Ovary (tissue), 9 donors: ENCODE measurements around the gene CD177. TPM values are rescaled to one million over a fixed set of nuclear protein-coding genes. Genes with fewer than 3 reads are reported as not detected.
"Not testable (repeated sequence)": the region's sequence is repeated elsewhere in the genome, so short reads cannot be mapped to it uniquely, and the experiment has no call there.

Experiments
- DNase-seq, 5 donors: peaks; one replicate each; pipeline ENCODE4 v3.0.0-alpha.2; 2019 to 2020
- H3K27ac ChIP-seq, 2 donors: fragments of 200-600 bp; one replicate each; pipeline versions ENCODE4 v1.5.1 to v1.8.0; 2019 to 2022
- H3K27me3 ChIP-seq: fragments of 200-600 bp; one replicate; pipeline ENCODE4 v1.8.0; 2022
- H3K36me3 ChIP-seq: fragments of 200-600 bp; sonication (generic); one replicate; pipeline ENCODE4 v1.5.1; 2019
- H3K4me1 ChIP-seq: one replicate; pipeline ENCODE4 v1.8.1; 2013; ENCODE audit warnings: mild to moderate bottlenecking, moderate library complexity; ENCODE audit not compliant: insufficient read depth
- H3K4me3 ChIP-seq: fragments of 200-600 bp; sonication (generic); one replicate; pipeline ENCODE4 v1.5.1; 2017
- H3K9me3 ChIP-seq, 2 donors: fragments of 200-600 bp in 1 of 2; sonication (generic) in 1 of 2; one replicate each; pipeline versions ENCODE4 v1.5.1 to v1.8.1; 2013 to 2019; ENCODE audit warnings: mild to moderate bottlenecking in 1 of 2, moderate library complexity in 1 of 2
- EP300 ChIP-seq: sonication (generic); formaldehyde crosslinking; IDR thresholded peaks from one replicate; pipeline ENCODE4 v1.6.1; 2017; ENCODE audit warnings: antibody characterized with exemption
- POLR2A ChIP-seq: fragments of 450-650 bp; IDR thresholded peaks from one replicate; pipeline ENCODE4 v1.6.1; 2017; ENCODE audit warnings: antibody characterized with exemption, mild to moderate bottlenecking, moderate library complexity
- WGBS, 3 donors: extraction: QIAGEN DNeasy Blood & Tissue Kit in 1 of 3; methylation state at CpG; one replicate each; pipeline versions ENCODE4 v1.1.5 to v1.1.7; 2013 to 2017; 5-methylcytosine and 5-hydroxymethylcytosine counted together
- intact Hi-C, 4 donors: fragments of 100-400 bp; cut with DNase I; formaldehyde crosslinking; loops; one replicate each; pipeline versions ENCODE4 v1.11.0 to v1.15.1; 2022 to 2023
- polyA plus RNA-seq, 2 donors: library from polyadenylated mRNA; stranded (reverse); fragments of 200-250 nt in 1 of 2; fragments of 350-450 nt in 1 of 2; fragmentation: Illumina TruSeq in 1 of 2; extraction: RNeasy Lipid Tissue Mini Kit (QIAGEN cat#74804) in 1 of 2; gene quantifications; one replicate each; pipeline ENCODE4 v1.2.3, GENCODE V29; 2013 to 2014
- total RNA-seq, 7 donors: library from RNA; depleted of rRNA in 2 of 7; stranded (reverse); fragments of >200 nt in 2 of 7; fragmentation: NEBNext Ultra II Directional in 3 of 7; extraction: Animal tissue kit (Norgen Biotek cat#: 25700) in 3 of 7; gene quantifications; one replicate each; pipeline versions ENCODE4 v1.1.0 to v1.2.4, GENCODE V29; 2016 to 2023
- TF ChIP-seq, protein P1 (sequence below), 3 donors: fragments of 450-650 bp in 2 of 3; fragments of 200-600 bp in 1 of 3; IDR thresholded peaks; one replicate each; pipeline versions ENCODE4 v1.5.1 to v1.8.0; 2016 to 2022; ENCODE audit warnings: antibody characterized with exemption in 3 of 3, mild to moderate bottlenecking in 1 of 3
- donor health status: DM: no; HTN: no; CAD: no; lungs with moderate emphysema.
- donor health status: DM: no; HTN: no; CAD: no.
- donor health status: Bipolar disorder and iron deficiency.
- donor health status: DM: yes; HTN: yes; CAD: no.
- donor health status: DM: no; HTN: no; CAD: no.
- donor health status: DM: yes; HTN: yes; CAD: no.

CD177 gene
- total and polyA plus RNA-seq, 9 donors = 0.06 to 0.82 (median 0.18) TPM; not detected in 3

DNA sequence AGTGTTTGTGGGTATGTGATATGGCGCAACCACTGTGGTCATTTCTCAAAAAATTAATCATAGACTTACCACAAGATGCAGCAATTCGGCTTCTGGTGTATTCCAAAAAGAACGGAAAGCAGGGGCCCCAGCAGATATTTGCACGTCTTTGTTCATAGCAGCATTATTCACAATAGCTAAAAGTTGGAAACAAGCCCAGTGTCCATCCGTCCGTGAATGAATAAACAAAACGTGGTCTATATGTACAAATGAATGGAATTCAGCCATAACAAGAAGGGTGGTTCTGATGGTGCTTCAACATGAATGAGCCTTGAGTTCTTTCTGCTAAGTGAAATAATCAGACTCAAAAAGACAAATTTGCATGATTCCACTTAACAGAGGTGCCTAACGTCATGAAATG, 11.4 kb upstream of the CD177 start:
- 51 to 58% (median 54%) methylated on average over 8 of the region's 8 CpGs for WGBS, 3 donors
- DNase-seq, intact Hi-C loops, H3K9me3 ChIP-seq, H3K27me3 ChIP-seq, H3K4me1 ChIP-seq, H3K4me3 ChIP-seq, H3K36me3 ChIP-seq, H3K27ac ChIP-seq: not testable (repeated sequence)

DNA sequence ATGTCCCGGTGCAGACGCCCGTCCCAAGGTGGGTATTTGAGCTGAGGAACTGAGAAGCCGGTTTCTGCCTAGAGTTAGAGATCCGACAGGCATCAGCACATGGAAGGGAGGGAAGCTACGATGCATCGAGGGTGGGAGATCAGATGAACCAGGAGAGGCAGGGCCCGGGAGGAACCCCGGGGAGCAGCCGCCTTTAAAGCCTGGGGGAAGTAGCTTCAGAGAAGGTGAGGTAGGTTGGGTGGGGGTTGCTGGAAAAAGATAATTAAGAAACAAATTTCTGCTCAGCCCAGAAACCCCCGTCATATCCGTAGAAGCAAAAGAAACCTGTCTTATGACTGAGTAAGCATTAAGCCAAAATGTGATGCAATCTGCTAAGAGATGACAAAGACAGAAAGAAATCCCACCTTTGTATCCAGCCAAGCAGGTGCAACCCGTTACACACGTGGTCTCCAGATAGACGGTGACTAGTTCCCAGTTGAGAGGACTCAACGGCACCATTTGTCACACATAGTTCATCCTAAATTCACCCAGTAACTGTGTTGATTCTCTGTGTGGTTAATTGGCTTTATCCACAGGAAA, 9.1 kb upstream of the CD177 start:
- 39 to 52% (median 40%) methylated on average over 16 of the region's 16 CpGs for WGBS, 3 donors
- H3K4me3 ChIP-seq, DNase-seq, intact Hi-C loops, H3K27ac ChIP-seq, H3K36me3 ChIP-seq, H3K4me1 ChIP-seq, H3K9me3 ChIP-seq, H3K27me3 ChIP-seq: not testable (repeated sequence)

DNA sequence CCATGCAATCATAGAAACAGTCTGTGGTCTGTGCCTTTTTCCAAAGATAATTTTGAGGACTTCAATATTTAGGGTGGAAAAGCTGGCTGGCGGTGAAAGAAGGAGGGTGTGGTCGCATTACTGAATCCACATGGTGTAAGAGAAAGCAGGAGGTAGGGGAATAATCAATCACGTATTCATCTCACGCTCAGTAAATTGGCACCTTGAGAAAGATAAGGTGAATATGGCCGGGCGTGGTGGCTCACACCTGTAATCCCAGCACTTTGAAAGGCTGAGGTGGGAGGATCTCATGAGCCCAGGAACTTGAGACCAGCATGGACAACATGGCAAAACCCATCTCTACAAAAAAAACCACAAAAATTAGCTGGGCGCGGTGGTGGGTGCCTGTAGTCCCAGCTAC, 3.7 kb upstream of the CD177 start:
- 80 to 86% (median 85%) methylated on average over 8 of the region's 8 CpGs for WGBS, 3 donors
- H3K4me3 ChIP-seq, H3K27ac ChIP-seq, intact Hi-C loops, H3K36me3 ChIP-seq, H3K4me1 ChIP-seq, DNase-seq, H3K9me3 ChIP-seq, H3K27me3 ChIP-seq: not testable (repeated sequence)

DNA sequence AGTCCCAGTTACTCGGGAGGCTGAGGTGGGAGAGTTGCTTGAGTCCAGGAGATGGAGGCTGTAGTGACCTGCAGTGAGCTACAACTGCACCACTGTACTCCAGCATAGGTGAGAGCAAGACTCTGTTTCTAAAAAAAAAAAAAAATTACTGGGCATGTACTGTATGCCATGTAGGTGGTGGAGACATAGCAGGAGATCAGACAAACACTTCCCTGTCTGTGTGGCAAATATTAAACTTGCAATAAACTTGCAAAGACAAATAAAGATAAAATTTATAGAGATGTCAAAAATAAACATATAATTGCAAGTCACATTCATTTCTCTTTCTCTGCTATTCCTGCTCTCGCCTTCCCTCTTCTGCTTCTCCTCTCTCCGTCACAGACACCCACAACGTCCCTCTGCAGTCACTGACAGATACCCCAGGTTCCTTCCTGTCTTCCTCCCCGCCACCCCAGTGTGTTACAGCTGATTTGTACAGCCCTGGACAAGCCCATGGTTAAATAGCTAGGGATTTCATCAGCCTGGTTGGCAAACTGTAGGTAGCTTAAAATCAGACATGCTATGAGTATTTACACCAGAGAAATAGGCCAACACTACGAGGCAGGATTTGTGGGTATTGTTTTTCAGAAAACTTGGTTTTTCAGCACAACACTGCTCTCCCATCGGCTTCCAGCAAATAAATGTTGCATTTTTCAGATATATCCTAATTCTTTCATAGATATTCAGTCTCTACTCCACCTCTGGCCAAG, 1.3 kb upstream of the CD177 start:
- 76 to 79% (median 76%) methylated on average over 7 of the region's 7 CpGs for WGBS, 3 donors
- intact Hi-C loops = no loop called here

DNA sequence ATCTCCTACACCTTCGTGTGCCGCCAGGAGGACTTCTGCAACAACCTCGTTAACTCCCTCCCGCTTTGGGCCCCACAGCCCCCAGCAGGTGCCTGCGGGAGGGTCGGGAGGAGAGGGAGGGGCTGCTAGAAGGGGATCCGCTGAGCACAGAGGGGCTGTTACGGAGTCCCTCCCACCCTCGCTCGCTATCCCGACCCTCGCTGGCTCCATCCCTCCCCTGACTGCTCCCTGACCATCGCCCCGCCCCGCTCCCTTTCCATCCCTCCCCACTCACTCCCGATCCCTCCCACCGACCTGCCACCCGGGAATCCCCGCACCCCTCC, 780 bp downstream of the CD177 start:
- no peak for DNase-seq
- H3K27ac ChIP-seq = no peak overlapping the region

More for the DNA sequence above, 1.3 kb upstream of the CD177 start:
- DNase-seq = no peak
- Histone ChIP-seq H3K4me1 (no peaks in the 10 kb centered on the region), H3K36me3 (no peaks in the 10 kb centered on the region), H3K27ac (no peak overlapping the region), H3K9me3 (no peaks in the 10 kb centered on the region), H3K27me3 (no peaks in the 10 kb centered on the region), H3K4me3 (no peak overlapping the region)
- TF ChIP-seq EP300 = no peak
- TF ChIP-seq POLR2A = no peak
- TF ChIP-seq, protein P1, sequence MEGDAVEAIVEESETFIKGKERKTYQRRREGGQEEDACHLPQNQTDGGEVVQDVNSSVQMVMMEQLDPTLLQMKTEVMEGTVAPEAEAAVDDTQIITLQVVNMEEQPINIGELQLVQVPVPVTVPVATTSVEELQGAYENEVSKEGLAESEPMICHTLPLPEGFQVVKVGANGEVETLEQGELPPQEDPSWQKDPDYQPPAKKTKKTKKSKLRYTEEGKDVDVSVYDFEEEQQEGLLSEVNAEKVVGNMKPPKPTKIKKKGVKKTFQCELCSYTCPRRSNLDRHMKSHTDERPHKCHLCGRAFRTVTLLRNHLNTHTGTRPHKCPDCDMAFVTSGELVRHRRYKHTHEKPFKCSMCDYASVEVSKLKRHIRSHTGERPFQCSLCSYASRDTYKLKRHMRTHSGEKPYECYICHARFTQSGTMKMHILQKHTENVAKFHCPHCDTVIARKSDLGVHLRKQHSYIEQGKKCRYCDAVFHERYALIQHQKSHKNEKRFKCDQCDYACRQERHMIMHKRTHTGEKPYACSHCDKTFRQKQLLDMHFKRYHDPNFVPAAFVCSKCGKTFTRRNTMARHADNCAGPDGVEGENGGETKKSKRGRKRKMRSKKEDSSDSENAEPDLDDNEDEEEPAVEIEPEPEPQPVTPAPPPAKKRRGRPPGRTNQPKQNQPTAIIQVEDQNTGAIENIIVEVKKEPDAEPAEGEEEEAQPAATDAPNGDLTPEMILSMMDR (IDR thresholded peaks at IDR 0.05) = no peak

DNA sequence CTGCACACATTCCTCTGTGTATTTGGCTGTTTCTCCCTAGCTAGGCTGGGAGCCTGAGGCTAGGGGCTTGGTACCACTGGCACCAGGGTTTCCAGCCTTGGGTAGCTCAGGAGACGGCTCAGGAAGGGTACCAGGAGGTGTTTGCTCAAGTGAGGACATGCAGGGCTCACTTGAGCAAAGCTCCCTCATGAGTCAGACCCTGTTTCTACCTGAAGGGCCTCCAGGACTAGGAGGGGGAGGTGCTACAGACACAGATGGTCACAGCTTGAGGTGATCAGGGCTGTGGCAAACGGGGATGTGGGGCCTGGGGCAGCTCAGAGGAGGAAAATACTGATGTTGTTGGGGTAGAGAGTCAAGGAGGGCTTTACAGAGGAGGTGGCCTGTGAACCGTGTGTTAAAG, 3.3 kb downstream of the CD177 start:
- DNase-seq, H3K9me3 ChIP-seq, H3K36me3 ChIP-seq, intact Hi-C loops, H3K27ac ChIP-seq, H3K4me3 ChIP-seq, H3K4me1 ChIP-seq, H3K27me3 ChIP-seq: not testable (repeated sequence)
- WGBS, 3 donors = no CpG with 5 or more reads among the region's 3 CpGs

More for the DNA sequence above, 780 bp downstream of the CD177 start:
- Histone ChIP-seq H3K4me3 (no peak overlapping the region), H3K36me3 (no peaks in the 10 kb centered on the region), H3K27me3 (no peaks in the 10 kb centered on the region), H3K4me1 (no peaks in the 10 kb centered on the region), H3K9me3 (no peaks in the 10 kb centered on the region)
- 2 to 10% (median 3%) methylated on average over 18 to 19 of the region's 19 CpGs for WGBS, 3 donors
- TF ChIP-seq POLR2A (no peak), EP300 (no peak)
- TF ChIP-seq, protein P1 (IDR thresholded peaks at IDR 0.05) = no peak
- intact Hi-C loops = no loop called here
